Thyroid gland (tissue), 4 donors: ENCODE data around the gene NECTIN2. TPM values are rescaled to one million over a fixed set of nuclear protein-coding genes. Genes with fewer than 3 reads are reported as not detected.
A peak's percentile ranks its signal among the peaks of the same experiment; 100 is the strongest.

Source experiments
- DNase-seq, 2 donors: peaks; one replicate each; pipeline ENCODE4 v3.0.0-alpha.2; 2019
- H3K27ac ChIP-seq, 3 donors: fragments of 200-600 bp; sonication (generic); 1 replicate in 2 of 3; 2 replicates in 1 of 3; pipeline ENCODE4 v1.5.1; 2016 to 2019; ENCODE audit warnings: mild to moderate bottlenecking in 1 of 3, moderate library complexity in 1 of 3
- H3K27me3 ChIP-seq: fragments of 200-600 bp; sonication (generic); one replicate; pipeline ENCODE4 v1.5.1; 2019
- H3K36me3 ChIP-seq, 2 donors: fragments of 200-600 bp; sonication (generic); one replicate each; pipeline ENCODE4 v1.5.1; 2016 to 2019
- H3K4me1 ChIP-seq, 2 donors: fragments of 200-600 bp; sonication (generic); one replicate each; pipeline ENCODE4 v1.5.1; 2017 to 2019
- H3K4me3 ChIP-seq, 3 donors: fragments of 200-600 bp; sonication (generic); replicated peaks in 1 of 3; 1 replicate in 2 of 3; 2 replicates in 1 of 3; pipeline ENCODE4 v1.5.1; 2016; ENCODE audit warnings: mild to moderate bottlenecking in 1 of 3
- H3K9me3 ChIP-seq: fragments of 200-600 bp; sonication (generic); one replicate; pipeline ENCODE4 v1.5.1; 2017
- CTCF ChIP-seq, 6 experiments: fragments of 200-600 bp in 3 of 6; fragments of 450-650 bp in 3 of 6; sonication (generic) in 3 of 6; IDR thresholded peaks; one replicate each; pipeline ENCODE4 v1.5.1; 2016 to 2019; ENCODE audit warnings: antibody characterized with exemption in 6 of 6, mild to moderate bottlenecking in 2 of 6, inconsistent platforms in 1 of 6, moderate library complexity in 1 of 6
- POLR2A ChIP-seq, 2 donors: fragments of 450-650 bp; IDR thresholded peaks; one replicate each; pipeline ENCODE4 v1.6.1; 2017; ENCODE audit warnings: antibody characterized with exemption in 2 of 2, mild to moderate bottlenecking in 2 of 2, moderate library complexity in 1 of 2
- WGBS, 2 donors: methylation state at CpG; one replicate each; pipeline ENCODE4 v1.1.5; 2017; 5-methylcytosine and 5-hydroxymethylcytosine counted together
- intact Hi-C: fragments of 100-400 bp; cut with DNase I; formaldehyde crosslinking; loops from one replicate; pipeline ENCODE4 v1.15.1; 2023
- total RNA-seq, 4 donors: library from RNA; depleted of rRNA; stranded (reverse); fragments of >200 nt; gene quantifications; one replicate each; pipeline ENCODE4 v1.2.3, GENCODE V29; 2016

The NECTIN2 gene
- total RNA-seq = 100 to 1,000 TPM in 3 of 4 donors, 10 to 100 TPM in 1; 88.6 to 164 (median 117) TPM

- DNase-seq = peak; percentile 100
- H3K4me1 ChIP-seq = peaks cover 29 to 42% of the 10 kb centered on the region in 2 donors
- TF ChIP-seq POLR2A (IDR thresholded peaks at IDR 0.05) = peak; percentile 81 to 90
- TF ChIP-seq CTCF (IDR thresholded peaks at IDR 0.05) = peak in 5 of 6 experiments; percentile 25 to 76 (median 57)
- peak within 1 kb of the TSS; percentile 79 to 93 (median 92) for H3K27ac ChIP-seq
- no peaks in the 10 kb centered on the region for H3K27me3 ChIP-seq
- intact Hi-C loops = loop anchor here (5.0 kb wide), 1 partner anchor 41 kb away; no protein-coding TSS in a partner anchor
- H3K9me3 ChIP-seq = no peaks in the 10 kb centered on the region
- no peaks in the 10 kb centered on the region for H3K36me3 ChIP-seq
- 1% methylated on average over 36 to 60 of the region's 67 CpGs for WGBS, 2 donors
- peak within 1 kb of the TSS; percentile 42 to 85 (median 47) for H3K4me3 ChIP-seq
Measured at GRCh38 chr19:44845612-44846454, at the start of gene NECTIN2. Gene NECTIN2, plus strand, starts transcription at chr19:44846297. Its CDS starts 229 bp downstream, at chr19:44846526.

GRCh38 chr19:44796701-44797115 lies 49.4 kb upstream of the NECTIN2 start:
- H3K4me3 ChIP-seq = no peak overlapping the region
- no peak for TF ChIP-seq CTCF (IDR thresholded peaks at IDR 0.05)
- no peak for TF ChIP-seq POLR2A (IDR thresholded peaks at IDR 0.05)
- H3K9me3 ChIP-seq = no peaks in the 10 kb centered on the region
- peak in 1 of 2 donors; percentile 29 for DNase-seq
- peaks cover 0 to 7% of the 10 kb centered on the region in 2 donors for H3K4me1 ChIP-seq
- 41 to 46% methylated on average over 12 of the region's 12 CpGs for WGBS, 2 donors
- intact Hi-C loops = no loop called here
- H3K27ac ChIP-seq = peak overlapping the region in 2 of 3 donors; percentile 18 to 35
- no peaks in the 10 kb centered on the region for H3K27me3 ChIP-seq
- H3K36me3 ChIP-seq = no peaks in the 10 kb centered on the region

- peaks cover 0 to 7% of the 10 kb centered on the region in 2 donors for H3K4me1 ChIP-seq
- no peak overlapping the region for H3K4me3 ChIP-seq
- 75 to 79% methylated on average over 9 to 10 of the region's 10 CpGs for WGBS, 2 donors
- H3K9me3 ChIP-seq = no peaks in the 10 kb centered on the region
- no peaks in the 10 kb centered on the region for H3K36me3 ChIP-seq
- no peak overlapping the region for H3K27ac ChIP-seq
- intact Hi-C loops = no loop called here
- H3K27me3 ChIP-seq = no peaks in the 10 kb centered on the region
- DNase-seq = no peak
- no peak for TF ChIP-seq CTCF (IDR thresholded peaks at IDR 0.05)
- TF ChIP-seq POLR2A (IDR thresholded peaks at IDR 0.05) = no peak
Measured at GRCh38 chr19:44799627-44800346, 46.3 kb upstream of the NECTIN2 start.

GRCh38 chr19:44800461-44800860 lies 45.6 kb upstream of the NECTIN2 start:
- H3K4me3 ChIP-seq = no peak overlapping the region
- no peaks in the 10 kb centered on the region for H3K27me3 ChIP-seq
- H3K4me1 ChIP-seq = peaks cover 0 to 7% of the 10 kb centered on the region in 2 donors
- TF ChIP-seq CTCF (IDR thresholded peaks at IDR 0.05) = peak; percentile 90 to 98 (median 96)
- TF ChIP-seq POLR2A (IDR thresholded peaks at IDR 0.05) = no peak
- no peak overlapping the region for H3K27ac ChIP-seq
- 0 to 8% methylated on average over 2 of the region's 3 CpGs for WGBS, 2 donors
- intact Hi-C loops = no loop called here
- H3K9me3 ChIP-seq = no peaks in the 10 kb centered on the region
- no peaks in the 10 kb centered on the region for H3K36me3 ChIP-seq
- peak; percentile 84 to 89 for DNase-seq
